ENCODE measurements around the gene HOXD4. TPM values are rescaled to one million over a fixed set of nuclear protein-coding genes. Genes with fewer than 3 reads are reported as not detected.

HOXD4 gene
- total and polyA plus RNA-seq, 10 of the 15 experiments (the other 5 are each of a cell fraction or from before 2014, with no cell fraction given) = 0.07 TPM; not detected in 9

DNA sequence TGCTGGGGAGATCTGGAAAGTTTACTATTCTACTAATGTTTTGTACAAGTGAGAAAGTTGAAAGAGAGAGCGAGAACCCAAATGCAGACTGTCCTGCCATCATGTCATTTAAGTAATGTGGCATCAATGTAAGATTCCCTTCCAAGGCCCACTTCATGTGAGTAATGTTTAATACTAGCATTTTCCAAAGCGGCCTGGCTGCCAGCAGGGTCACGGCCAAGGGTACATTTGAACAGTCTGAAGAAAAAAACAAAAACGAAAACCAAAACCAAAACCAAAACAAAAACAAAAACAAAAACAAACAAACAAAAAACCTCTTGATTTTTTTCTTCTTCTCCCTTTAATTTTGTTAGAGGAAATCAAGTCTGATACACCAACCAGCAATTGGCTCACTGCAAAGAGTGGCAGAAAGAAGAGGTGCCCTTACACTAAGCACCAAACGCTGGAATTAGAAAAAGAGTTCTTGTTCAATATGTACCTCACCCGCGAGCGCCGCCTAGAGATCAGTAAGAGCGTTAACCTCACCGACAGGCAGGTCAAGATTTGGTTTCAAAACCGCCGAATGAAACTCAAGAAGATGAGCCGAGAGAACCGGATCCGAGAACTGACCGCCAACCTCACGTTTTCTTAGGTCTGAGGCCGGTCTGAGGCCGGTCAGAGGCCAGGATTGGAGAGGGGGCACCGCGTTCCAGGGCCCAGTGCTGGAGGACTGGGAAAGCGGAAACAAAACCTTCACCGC lies 32.6 kb upstream of the HOXD4 start:
- Histone ChIP-seq H3K4me2 (ENCODE audit: control insufficient read depth, insufficient read depth) (0 out of 2 replicates have a peak overlapping the region, but pooled peaks have one; percentile 38), H3K36me3 (ENCODE audit: control insufficient read depth in 2 of 2, insufficient read depth in 2 of 2, low read length in 1 of 2) (no peaks in the 10 kb centered on the region), H3K27ac (ENCODE audit: control insufficient read depth, insufficient read depth) (no peak overlapping the region), H3K79me2 (ENCODE audit: control insufficient read depth, insufficient read depth, low read length) (no peaks in the 10 kb centered on the region), H3K9me3 (replicated peaks; ENCODE audit: control insufficient read depth, insufficient read depth, low read length) (peaks cover 1% of the 10 kb centered on the region; the same call in 1 of the 3 replicates), H3K9ac (ENCODE audit: control insufficient read depth, insufficient read depth, low read length) (no peak overlapping the region), H3K4me1 (ENCODE audit: control insufficient read depth, insufficient read depth, low read length) (no peaks in the 10 kb centered on the region), H4K20me1 (ENCODE audit: control insufficient read depth, insufficient read depth) (no peaks in the 10 kb centered on the region), H3K4me3 (0 out of 2 replicates have a peak overlapping the region, but pooled peaks have one; percentile 7), H2AFZ (ENCODE audit: control insufficient read depth, low read depth, low read length) (no peak overlapping the region), H3K27me3 (replicated peaks in 1 of 2; ENCODE audit: control insufficient read depth in 2 of 2, insufficient read depth in 2 of 2, low read length in 1 of 2) (peaks cover 8 to 40% of the 10 kb centered on the region in 2 experiments)
- FAIRE-seq = peak; percentile 44
- ChIA-PET SMC1A (ENCODE audit: uncharacterized antibody, unreplicated experiment) (no interaction called here), RAD21 (ENCODE audit: unreplicated experiment) (no interaction called here), CTCF (no interaction called here), POLR2A (no interaction called here)
- ATAC-seq = peak; percentile 62
- DNase-seq (ENCODE audit: low read depth, low spot score) = no peak
- WGBS (ENCODE audit: insufficient coverage, insufficient replicate concordance, low lambda C conversion rate, missing lambda C conversion rate) = 16% methylated on average over 24 of the region's 24 CpGs
- intact Hi-C loops (cut with micrococcal nuclease; ENCODE audit: unreplicated experiment) (no loop called here), in situ Hi-C loops (cut with MboI) (no loop called here)
- TF ChIP-seq, protein P1, sequence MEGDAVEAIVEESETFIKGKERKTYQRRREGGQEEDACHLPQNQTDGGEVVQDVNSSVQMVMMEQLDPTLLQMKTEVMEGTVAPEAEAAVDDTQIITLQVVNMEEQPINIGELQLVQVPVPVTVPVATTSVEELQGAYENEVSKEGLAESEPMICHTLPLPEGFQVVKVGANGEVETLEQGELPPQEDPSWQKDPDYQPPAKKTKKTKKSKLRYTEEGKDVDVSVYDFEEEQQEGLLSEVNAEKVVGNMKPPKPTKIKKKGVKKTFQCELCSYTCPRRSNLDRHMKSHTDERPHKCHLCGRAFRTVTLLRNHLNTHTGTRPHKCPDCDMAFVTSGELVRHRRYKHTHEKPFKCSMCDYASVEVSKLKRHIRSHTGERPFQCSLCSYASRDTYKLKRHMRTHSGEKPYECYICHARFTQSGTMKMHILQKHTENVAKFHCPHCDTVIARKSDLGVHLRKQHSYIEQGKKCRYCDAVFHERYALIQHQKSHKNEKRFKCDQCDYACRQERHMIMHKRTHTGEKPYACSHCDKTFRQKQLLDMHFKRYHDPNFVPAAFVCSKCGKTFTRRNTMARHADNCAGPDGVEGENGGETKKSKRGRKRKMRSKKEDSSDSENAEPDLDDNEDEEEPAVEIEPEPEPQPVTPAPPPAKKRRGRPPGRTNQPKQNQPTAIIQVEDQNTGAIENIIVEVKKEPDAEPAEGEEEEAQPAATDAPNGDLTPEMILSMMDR (IDR thresholded peaks at IDR 0.05 in 2 of 3, conservative IDR thresholded peaks at IDR 0.05 in 1 of 3; ENCODE audit: control insufficient read depth in 2 of 3, extremely low read depth in 1 of 3, insufficient read depth in 1 of 3, low read depth in 3 of 3, low read length in 3 of 3) = peak; percentile 31 to 55 (median 47); a peak in 5 of 6 replicates
- TF ChIP-seq ZZZ3 (IDR thresholded peaks at IDR 0.05; ENCODE audit: control insufficient read depth, insufficient read length, low read depth) = no peak
- TF ChIP-seq RUNX3 (IDR thresholded peaks at IDR 0.05; ENCODE audit: low read length) = peak; percentile 8; the same call in 1 of the 2 replicates
- no TSS peak for BruUV-seq (replicated peaks)
